Measurements from ENCODE around the gene TLCD3B. TPM values are rescaled to one million over a fixed set of nuclear protein-coding genes. Genes with fewer than 3 reads are reported as not detected.

The TLCD3B gene
- total and polyA plus RNA-seq, 9 of the 15 experiments (the other 6 are each of a cell fraction or from before 2014, with no cell fraction given), result 0.10 to 0.52 (median 0.23) TPM; not detected in 4

- Histone ChIP-seq H3K36me3 (ENCODE audit: control insufficient read depth, insufficient read depth, low read length) (peaks cover 63% of the 10 kb centered on the region), H2AFZ (ENCODE audit: low read depth, low read length) (no peak overlapping the region), H3K27me3 (ENCODE audit: control insufficient read depth in 2 of 2, insufficient read depth in 2 of 2, low read length in 2 of 2) (no peaks in the 10 kb centered on the region), H3K4me2 (ENCODE audit: insufficient read depth, low read length) (no peak overlapping the region), H3K79me2 (ENCODE audit: control insufficient read depth, insufficient read depth, low read length) (peaks cover 36% of the 10 kb centered on the region), H3K4me1 (replicated peaks in 1 of 2; ENCODE audit: control insufficient read depth in 2 of 2, insufficient read depth in 2 of 2, low read length in 2 of 2) (peaks cover 24 to 30% of the 10 kb centered on the region in 2 experiments; a peak in 4 of 5 replicates), H3K9me3 (replicated peaks; ENCODE audit: control insufficient read depth, insufficient read depth, low read depth, low read length) (no peaks in the 10 kb centered on the region), H3K9me1 (ENCODE audit: control insufficient read depth, insufficient read depth, low read length) (peaks cover 3% of the 10 kb centered on the region), H4K20me1 (replicated peaks; ENCODE audit: control insufficient read depth, insufficient read depth, low read length) (peaks cover 26% of the 10 kb centered on the region), H3K4me3 (no peak overlapping the region), H3K9ac (ENCODE audit: insufficient read depth in 1 of 2, low read depth in 2 of 2, low read length in 2 of 2) (no peak overlapping the region), H3K27ac (ENCODE audit: extremely low read depth, low read depth, low read length) (no peak overlapping the region)
- BruUV-seq (replicated peaks), result no TSS peak
- intact Hi-C loops (cut with micrococcal nuclease), result no loop called here
- no peak for DNase-seq (ENCODE audit: extremely low read depth in 1 of 4, low spot score in 3 of 4)
- no peak for ATAC-seq
- WGBS (ENCODE audit: insufficient coverage, low coverage, missing lambda C conversion rate), result 94% methylated on average over 8 of the region's 9 CpGs
- no peak for TF ChIP-seq SIX5 (IDR thresholded peaks at IDR 0.05; ENCODE audit: borderline replicate concordance in 1 of 2, insufficient read depth in 1 of 2, low read depth in 1 of 2, low read length in 2 of 2)
- ChIA-PET POLR2A (interaction anchor here (1.4 to 2.4 kb wide), 2 partner anchors 12 to 17 kb away, joined by 3 to 9 read pairs; partner anchors contain the start of gene HIRIP3), CTCF (ENCODE audit: low intra/inter-chr PET ratio) (no interaction called here)
- no peak for FAIRE-seq
- in situ Hi-C loops (cut with MboI), result no loop called here
Observed at GRCh38 chr16:29978081-29978480, 53.0 kb downstream of the TLCD3B start.

- FAIRE-seq (no peak), DNase-seq (ENCODE audit: extremely low read depth in 1 of 4, low spot score in 3 of 4) (no peak), ATAC-seq (no peak)
- H3K9ac ChIP-seq (ENCODE audit: insufficient read depth in 1 of 2, low read depth in 2 of 2, low read length in 2 of 2), result no peak overlapping the region
- WGBS (ENCODE audit: insufficient coverage, low coverage, missing lambda C conversion rate), result 86% methylated on average over 9 of the region's 9 CpGs
- peaks cover 26 to 30% of the 10 kb centered on the region in 2 experiments; a peak in 4 of 5 replicates for H3K4me1 ChIP-seq (replicated peaks in 1 of 2; ENCODE audit: control insufficient read depth in 2 of 2, insufficient read depth in 2 of 2, low read length in 2 of 2)
- BruUV-seq (replicated peaks), result no TSS peak
- peaks cover 36% of the 10 kb centered on the region for H3K79me2 ChIP-seq (ENCODE audit: control insufficient read depth, insufficient read depth, low read length)
- H3K4me2 ChIP-seq (ENCODE audit: insufficient read depth, low read length), result no peak overlapping the region
- no peaks in the 10 kb centered on the region for H3K27me3 ChIP-seq (ENCODE audit: control insufficient read depth in 2 of 2, insufficient read depth in 2 of 2, low read length in 2 of 2)
- H3K36me3 ChIP-seq (ENCODE audit: control insufficient read depth, insufficient read depth, low read length), result peaks cover 63% of the 10 kb centered on the region
- in situ Hi-C loops (cut with MboI) (no loop called here), intact Hi-C loops (cut with micrococcal nuclease) (no loop called here)
- H4K20me1 ChIP-seq (replicated peaks; ENCODE audit: control insufficient read depth, insufficient read depth, low read length), result peaks cover 26% of the 10 kb centered on the region
- H3K27ac ChIP-seq (ENCODE audit: extremely low read depth, low read depth, low read length), result no peak overlapping the region
- H3K9me1 ChIP-seq (ENCODE audit: control insufficient read depth, insufficient read depth, low read length), result peaks cover 3% of the 10 kb centered on the region
- no peak overlapping the region for H3K4me3 ChIP-seq
- ChIA-PET POLR2A (interaction anchor here (2.4 to 3.0 kb wide), 2 partner anchors 12 to 15 kb away, joined by 9 to 20 read pairs; no protein-coding TSS in a partner anchor), CTCF (ENCODE audit: low intra/inter-chr PET ratio) (no interaction called here)
- H2AFZ ChIP-seq (ENCODE audit: low read depth, low read length), result no peak overlapping the region
- H3K9me3 ChIP-seq (replicated peaks; ENCODE audit: control insufficient read depth, insufficient read depth, low read depth, low read length), result no peaks in the 10 kb centered on the region; the same call in 1 of the 2 replicates
- TF ChIP-seq ZBTB43 (CRISPR knock-in tag; IDR thresholded peaks at IDR 0.05) (no peak), RFX1 (IDR thresholded peaks at IDR 0.05) (peak; percentile 34; the same call in 1 of the 2 replicates)
Observed at GRCh38 chr16:29977063-29977825, 53.8 kb downstream of the TLCD3B start.

Data from K562 (cell line).